K562 (cell line): ENCODE data around the gene VPS37D. TPM values are rescaled to one million over a fixed set of nuclear protein-coding genes. Genes with fewer than 3 reads are reported as not detected.

Experiments used
- ATAC-seq: fragments of 200-7000 bp; cut with Tn5 transposase; 3 replicates; pipeline ENCODE4 v1.9.1; 2020; ENCODE audit warnings: moderate library complexity
- BruUV-seq: library from RNA; stranded (reverse); fragments of 400-500 nt; replicated peaks from 2 replicates; lab custom pipeline; 2021; lab: Mats Ljungman, UMichigan
- CTCF ChIA-PET: fragments of 300-600 bp; formaldehyde crosslinking; extraction: SDS; loops from one replicate; lab custom pipeline; 2021; ENCODE audit warnings: low intra/inter-chr PET ratio; lab: Yijun Ruan, JAX
- POLR2A ChIA-PET: fragments of 300-600, 350-650 bp; sonication (Branson Sonifier 250); formaldehyde crosslinking; extraction: SDS; loops from one replicate; lab custom pipeline; 2021; ENCODE audit warnings: antibody characterized with exemption, inconsistent platforms; lab: Yijun Ruan, JAX
- DNase-seq, 4 experiments: peaks; one replicate each; pipeline versions ENCODE4 v3.0.0 to v3.0.0-alpha.2; 2011 to 2018; ENCODE audit warnings: low spot score in 3 of 4, mixed read lengths in 3 of 4; ENCODE audit errors: extremely low read depth in 1 of 4
- FAIRE-seq: peaks from 2 replicates; lab custom pipeline; 2011; peaks lifted over from hg19 to GRCh38; lab: Jason Lieb, UNC
- H2AFZ ChIP-seq: 2 replicates; pipeline ENCODE4 v1.6.0; 2011; ENCODE audit warnings: low read depth, low read length, control low read depth, inconsistent platforms
- H3K27ac ChIP-seq: fragments of 200-600 bp; 3 replicates; pipeline ENCODE4 v1.8.0; 2011; ENCODE audit warnings: low read depth, mild to moderate bottlenecking, control low read depth, inconsistent platforms, low read length, moderate library complexity, mixed read lengths; ENCODE audit errors: extremely low read depth
- H3K27me3 ChIP-seq, 2 experiments: fragments of 300-600 bp in 1 of 2; 2 replicates in 1 of 2; 3 replicates in 1 of 2; pipeline versions ENCODE4 v1.6.0 to v1.8.0; 2011; ENCODE audit warnings: inconsistent platforms in 2 of 2, low read length in 2 of 2, mild to moderate bottlenecking in 1 of 2, mixed read lengths in 1 of 2, moderate library complexity in 1 of 2; ENCODE audit not compliant: control insufficient read depth in 2 of 2, insufficient read depth in 2 of 2
- H3K36me3 ChIP-seq: fragments of 300-600 bp; 3 replicates; pipeline ENCODE4 v1.8.0; 2011; ENCODE audit warnings: mild to moderate bottlenecking, low read length, inconsistent platforms; ENCODE audit not compliant: control insufficient read depth, insufficient read depth
- H3K4me1 ChIP-seq, 2 experiments: fragments of 200-600 bp in 1 of 2; replicated peaks in 1 of 2; 2 replicates in 1 of 2; 3 replicates in 1 of 2; pipeline versions ENCODE4 v1.5.1 to v1.8.0; 2011; ENCODE audit warnings: inconsistent platforms in 2 of 2, low read length in 2 of 2, mild to moderate bottlenecking in 1 of 2, mixed read lengths in 1 of 2, moderate library complexity in 1 of 2; ENCODE audit not compliant: control insufficient read depth in 2 of 2, insufficient read depth in 2 of 2
- H3K4me2 ChIP-seq: 2 replicates; pipeline ENCODE4 v1.6.1; 2011; ENCODE audit warnings: low read length, control low read depth, inconsistent platforms, mixed read lengths; ENCODE audit not compliant: insufficient read depth
- H3K4me3 ChIP-seq: fragments of 200-600 bp; sonication (generic), shearing (Covaris generic); 2 replicates; pipeline ENCODE4 v1.5.1; 2016; ENCODE audit warnings: control low read depth, inconsistent platforms
- H3K79me2 ChIP-seq: fragments of 200-600 bp; 3 replicates; pipeline ENCODE4 v1.8.0; 2011; ENCODE audit warnings: low read length, inconsistent platforms; ENCODE audit not compliant: control insufficient read depth, insufficient read depth
- H3K9ac ChIP-seq, 2 experiments: 2 replicates each; pipeline versions ENCODE4 v1.6.0 to v1.6.1; 2011; ENCODE audit warnings: low read depth in 2 of 2, low read length in 2 of 2, control low read depth in 1 of 2, inconsistent platforms in 1 of 2, mild to moderate bottlenecking in 1 of 2, mixed read lengths in 1 of 2; ENCODE audit not compliant: insufficient read depth in 1 of 2
- H3K9me1 ChIP-seq: one replicate; pipeline ENCODE4 v1.6.0; 2011; ENCODE audit warnings: inconsistent platforms, mild to moderate bottlenecking, low read length, moderate library complexity; ENCODE audit not compliant: control insufficient read depth, insufficient read depth
- H3K9me3 ChIP-seq: replicated peaks from 2 replicates; pipeline ENCODE4 v1.5.1; 2011; ENCODE audit warnings: low read depth, low read length, inconsistent platforms; ENCODE audit not compliant: control insufficient read depth, insufficient read depth
- H4K20me1 ChIP-seq: replicated peaks from 2 replicates; pipeline ENCODE4 v1.6.1; 2011; ENCODE audit warnings: low read length, inconsistent platforms, mixed read lengths; ENCODE audit not compliant: control insufficient read depth, insufficient read depth
- ARNT ChIP-seq, 2 experiments: fragments of 450-650 bp; IDR thresholded peaks; 2 replicates each; pipeline ENCODE4 v1.6.1; 2016; ENCODE audit warnings: mild to moderate bottlenecking in 1 of 2
- NR2C1 ChIP-seq, 2 experiments: fragments of 450-650 bp; IDR thresholded peaks; 2 replicates each; pipeline ENCODE4 v1.6.1; 2017; ENCODE audit warnings: mild to moderate bottlenecking in 2 of 2, antibody characterized with exemption in 1 of 2, inconsistent platforms in 1 of 2, missing compliant biosample characterization in 1 of 2, missing genetic modification characterization in 1 of 2
- TAF7 ChIP-seq: fragments of 450-650 bp; IDR thresholded peaks from 2 replicates; pipeline ENCODE4 v1.6.1; 2016; ENCODE audit warnings: missing genetic modification characterization, missing compliant biosample characterization
- ZNF431 ChIP-seq: sonication (generic); formaldehyde crosslinking; IDR thresholded peaks from 2 replicates; pipeline ENCODE4 v1.8.0; 2022; ENCODE audit warnings: mild to moderate bottlenecking, missing genetic modification reagents
- WGBS: fragments of 100-300 bp; shearing (Covaris generic); methylation state at CpG from one replicate; pipeline ENCODE4 v1.1.6; 2016; ENCODE audit warnings: low coverage, mixed read lengths; ENCODE audit not compliant: insufficient coverage; ENCODE audit errors: missing lambda C conversion rate; 5-methylcytosine and 5-hydroxymethylcytosine counted together
- in situ Hi-C: fragments of 300-500 bp; cut with MboI; formaldehyde crosslinking; loops from 4 replicates; pipeline ENCODE4 v1.15.0; 2018; ENCODE audit warnings: inconsistent platforms, mixed read lengths
- intact Hi-C: fragments of 100-400 bp; cut with micrococcal nuclease; formaldehyde crosslinking; loops from 2 replicates; pipeline ENCODE4 v1.14.2; 2022
- polyA plus RNA-seq, 8 experiments: library from polyadenylated mRNA; depleted of rRNA in 4 of 8; stranded (reverse) in 5 of 8; unstranded in 3 of 8; fragments of >200 nt; fragmentation: Nextera tagmentation in 2 of 8; fragmentation: Illumina TruSeq in 1 of 8; extraction: Ambion mirVana in 2 of 8; extraction: Trizol in 1 of 8; gene quantifications; 2 replicates each; pipeline versions ENCODE4 v1.2.1 to v1.2.3, GENCODE V29; 2011 to 2014; ENCODE audit warnings: inconsistent platforms in 1 of 8, missing spikeins in 1 of 8
- total RNA-seq, 7 experiments: library from RNA; depleted of rRNA in 6 of 7; stranded (reverse); fragments of >200 nt in 6 of 7; fragmentation: Illumina TruSeq in 2 of 7; extraction: Trizol in 2 of 7; gene quantifications; 2 replicates each; pipeline versions ENCODE4 v1.2.1 to v1.2.3, GENCODE V29; 2011 to 2021; ENCODE audit warnings: low replicate concordance in 1 of 7
- TF ChIP-seq, protein P1 (sequence below), 2 experiments: fragments of 450-650 bp in 1 of 2; sonication (generic) in 1 of 2; formaldehyde crosslinking in 1 of 2; IDR thresholded peaks; 2 replicates each; pipeline versions ENCODE4 v1.7.1 to v1.9.0; 2016 to 2022; ENCODE audit warnings: inconsistent platforms in 1 of 2, mild to moderate bottlenecking in 1 of 2, missing genetic modification reagents in 1 of 2

VPS37D gene
- total and polyA plus RNA-seq, 9 of the 15 experiments (the other 6 are each of a cell fraction or from before 2014, with no cell fraction given) = 0.25 to 2.3 (median 1.0) TPM; not detected in 3

DNA sequence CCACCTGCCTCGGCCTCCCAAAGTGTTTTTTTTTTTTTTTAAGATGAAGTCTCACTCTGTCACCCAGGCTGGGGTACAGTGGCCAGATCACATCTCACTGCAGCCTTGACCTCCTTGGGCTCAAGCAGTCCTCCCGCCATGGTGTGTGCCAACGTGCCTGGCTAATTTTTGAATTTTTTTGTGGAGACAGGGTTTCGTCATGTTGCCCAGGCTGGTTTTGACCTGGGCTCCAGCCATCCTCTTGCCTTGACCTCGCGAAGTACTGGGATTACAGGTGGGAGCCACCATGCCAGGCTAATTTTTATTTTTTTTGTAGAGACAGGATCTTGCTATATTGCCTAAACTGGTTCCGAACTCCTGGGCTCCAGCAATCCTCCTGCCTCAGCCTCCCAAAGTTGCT, 34.3 kb upstream of the VPS37D start:
- no peaks in the 10 kb centered on the region for H3K9me3 ChIP-seq
- FAIRE-seq (no peak), ATAC-seq (no peak), DNase-seq (no peak)
- intact Hi-C loops = no loop called here
- H3K4me1 ChIP-seq = no peaks in the 10 kb centered on the region; a peak in 1 of 5 replicates
- POLR2A ChIA-PET = no interaction called here
- in situ Hi-C loops = no loop called here
- H3K4me3 ChIP-seq = no peak overlapping the region
- no peak overlapping the region for H3K27ac ChIP-seq
- TF ChIP-seq, protein P1, sequence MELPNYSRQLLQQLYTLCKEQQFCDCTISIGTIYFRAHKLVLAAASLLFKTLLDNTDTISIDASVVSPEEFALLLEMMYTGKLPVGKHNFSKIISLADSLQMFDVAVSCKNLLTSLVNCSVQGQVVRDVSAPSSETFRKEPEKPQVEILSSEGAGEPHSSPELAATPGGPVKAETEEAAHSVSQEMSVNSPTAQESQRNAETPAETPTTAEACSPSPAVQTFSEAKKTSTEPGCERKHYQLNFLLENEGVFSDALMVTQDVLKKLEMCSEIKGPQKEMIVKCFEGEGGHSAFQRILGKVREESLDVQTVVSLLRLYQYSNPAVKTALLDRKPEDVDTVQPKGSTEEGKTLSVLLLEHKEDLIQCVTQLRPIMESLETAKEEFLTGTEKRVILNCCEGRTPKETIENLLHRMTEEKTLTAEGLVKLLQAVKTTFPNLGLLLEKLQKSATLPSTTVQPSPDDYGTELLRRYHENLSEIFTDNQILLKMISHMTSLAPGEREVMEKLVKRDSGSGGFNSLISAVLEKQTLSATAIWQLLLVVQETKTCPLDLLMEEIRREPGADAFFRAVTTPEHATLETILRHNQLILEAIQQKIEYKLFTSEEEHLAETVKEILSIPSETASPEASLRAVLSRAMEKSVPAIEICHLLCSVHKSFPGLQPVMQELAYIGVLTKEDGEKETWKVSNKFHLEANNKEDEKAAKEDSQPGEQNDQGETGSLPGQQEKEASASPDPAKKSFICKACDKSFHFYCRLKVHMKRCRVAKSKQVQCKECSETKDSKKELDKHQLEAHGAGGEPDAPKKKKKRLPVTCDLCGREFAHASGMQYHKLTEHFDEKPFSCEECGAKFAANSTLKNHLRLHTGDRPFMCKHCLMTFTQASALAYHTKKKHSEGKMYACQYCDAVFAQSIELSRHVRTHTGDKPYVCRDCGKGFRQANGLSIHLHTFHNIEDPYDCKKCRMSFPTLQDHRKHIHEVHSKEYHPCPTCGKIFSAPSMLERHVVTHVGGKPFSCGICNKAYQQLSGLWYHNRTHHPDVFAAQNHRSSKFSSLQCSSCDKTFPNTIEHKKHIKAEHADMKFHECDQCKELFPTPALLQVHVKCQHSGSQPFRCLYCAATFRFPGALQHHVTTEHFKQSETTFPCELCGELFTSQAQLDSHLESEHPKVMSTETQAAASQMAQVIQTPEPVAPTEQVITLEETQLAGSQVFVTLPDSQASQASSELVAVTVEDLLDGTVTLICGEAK (IDR thresholded peaks at IDR 0.05) = no peak
- TF ChIP-seq, protein P1 (CRISPR knock-in tag; IDR thresholded peaks at IDR 0.05) = no peak
- TF ChIP-seq ZNF431 (CRISPR knock-in tag) = no peak
- TF ChIP-seq NR2C1 (IDR thresholded peaks at IDR 0.05) = no peak
- TF ChIP-seq NR2C1 (tag; IDR thresholded peaks at IDR 0.05) = no peak
- TF ChIP-seq TAF7 (tag) = no peak
- no peak for TF ChIP-seq ARNT (IDR thresholded peaks at IDR 0.05)
- no peaks in the 10 kb centered on the region for H3K9me1 ChIP-seq
- WGBS = 12% methylated on average over 7 of the region's 7 CpGs
- no peak overlapping the region for H3K4me2 ChIP-seq
- BruUV-seq = no TSS peak
- no peaks in the 10 kb centered on the region for H3K79me2 ChIP-seq
- CTCF ChIA-PET = interaction anchor here (0.7 kb wide), 1 partner anchor 115 kb away, joined by 3 read pairs; no protein-coding TSS in a partner anchor
- peaks cover 21 to 48% of the 10 kb centered on the region in 2 experiments for H3K27me3 ChIP-seq
- no peak overlapping the region for H2AFZ ChIP-seq
- no peak overlapping the region for H3K9ac ChIP-seq
- H4K20me1 ChIP-seq = peaks cover 5% of the 10 kb centered on the region; the same call in 1 of the 2 replicates
- H3K36me3 ChIP-seq = no peaks in the 10 kb centered on the region
